ENCODE data around the gene TOM1L2.
A peak's percentile ranks its signal among the peaks of the same experiment; 100 is the strongest.

Gene TOM1L2

DNA sequence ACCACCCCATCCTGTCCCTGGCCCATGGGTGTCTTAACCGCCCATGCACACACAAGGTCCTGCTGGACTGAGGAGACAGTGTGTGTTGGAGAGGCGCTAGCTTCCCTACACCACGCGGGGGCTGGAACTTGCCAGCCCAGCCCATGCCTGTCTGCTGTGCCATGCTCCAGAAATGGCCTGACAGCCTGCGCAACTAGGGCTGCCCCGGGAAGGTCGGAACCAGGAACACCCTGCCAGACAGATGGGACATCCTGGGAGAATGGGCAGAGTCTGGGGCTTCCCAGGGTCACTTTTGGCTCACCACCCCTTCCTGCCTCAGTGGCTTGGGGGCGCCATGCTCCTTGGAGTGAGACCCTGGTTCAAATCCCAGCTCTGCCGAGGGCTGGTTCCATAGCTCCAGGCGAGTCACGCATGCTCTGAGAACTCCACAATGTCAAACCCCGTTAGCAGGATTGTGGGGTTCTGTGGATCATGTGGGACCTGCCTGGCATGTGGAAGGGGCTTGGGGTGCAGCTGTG lies 171.6 kb downstream of the TOM1L2 start:
- peak overlapping the region in 1 of 2 donors; percentile 84 for H3K27ac Mint-ChIP-seq
- no peaks in the 10 kb centered on the region for H3K9me3 Mint-ChIP-seq
- peaks cover 14% of the 10 kb centered on the region for H3K4me1 Mint-ChIP-seq
- no peak overlapping the region for H3K4me3 Mint-ChIP-seq
- DNase-seq (no peak), ATAC-seq (no peak)
- H3K27me3 Mint-ChIP-seq: no peaks in the 10 kb centered on the region

DNA sequence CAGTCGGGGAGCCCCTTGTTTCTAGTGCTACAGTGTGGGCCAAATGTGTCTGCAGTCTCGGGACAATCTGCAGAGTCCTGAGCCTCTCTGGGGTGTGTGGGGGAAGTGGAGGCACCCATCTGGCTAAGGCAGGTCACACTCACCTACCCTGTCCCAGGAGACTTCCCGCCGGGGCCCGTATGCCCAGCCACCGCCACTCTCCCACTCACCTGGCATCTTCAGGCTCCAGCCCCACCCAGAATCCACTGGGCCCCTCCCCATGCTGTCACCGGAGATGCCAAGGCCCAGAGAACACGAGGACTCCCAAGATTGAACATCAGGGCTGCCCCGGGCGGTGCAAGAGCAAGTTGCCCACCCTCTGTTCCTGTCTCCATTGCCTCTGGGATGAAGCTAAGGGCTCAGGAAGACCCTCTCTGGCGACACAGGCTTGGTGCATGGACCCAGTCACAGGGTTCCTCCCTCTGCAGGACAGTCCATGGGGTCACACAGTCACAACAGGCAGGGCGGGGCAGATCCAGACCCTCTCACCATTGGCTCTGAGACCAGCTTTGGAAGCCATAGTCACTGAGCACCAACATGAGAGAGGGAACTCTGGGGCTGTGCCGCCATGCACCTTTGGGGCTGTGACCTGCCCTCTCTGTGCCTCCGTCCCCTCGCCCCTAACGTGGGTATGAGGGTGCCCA lies 173.5 kb downstream of the TOM1L2 start:
- H3K4me1 Mint-ChIP-seq: peaks cover 13% of the 10 kb centered on the region
- no peaks in the 10 kb centered on the region for H3K9me3 Mint-ChIP-seq
- no peak for DNase-seq
- no peak overlapping the region for H3K4me3 Mint-ChIP-seq
- H3K27me3 Mint-ChIP-seq: no peaks in the 10 kb centered on the region
- no peak overlapping the region for H3K27ac Mint-ChIP-seq
- peak; percentile 5 for ATAC-seq

DNA sequence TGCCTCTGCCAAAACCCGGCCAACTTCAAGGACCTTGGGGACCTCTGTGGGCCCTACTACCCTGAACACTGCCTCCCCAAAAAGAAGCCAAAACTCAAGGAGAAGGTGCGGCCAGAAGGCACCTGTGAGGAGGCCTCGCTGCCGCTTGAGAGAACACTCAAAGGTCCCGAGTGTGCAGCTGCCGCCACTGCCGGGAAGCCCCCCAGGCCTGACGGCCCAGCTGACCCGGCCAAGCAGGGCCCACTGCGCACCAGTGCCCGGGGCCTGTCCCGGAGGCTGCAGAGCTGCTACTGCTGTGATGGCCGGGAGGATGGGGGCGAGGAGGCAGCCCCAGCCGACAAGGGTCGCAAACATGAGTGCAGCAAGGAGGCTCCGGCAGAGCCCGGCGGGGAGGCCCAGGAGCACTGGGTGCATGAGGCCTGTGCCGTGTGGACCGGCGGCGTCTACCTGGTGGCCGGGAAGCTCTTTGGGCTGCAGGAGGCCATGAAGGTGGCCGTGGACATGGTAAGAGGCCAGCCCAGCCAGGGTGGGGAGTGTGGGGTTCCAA lies 174.1 kb downstream of the TOM1L2 start:
- H3K4me1 Mint-ChIP-seq: peaks cover 19% of the 10 kb centered on the region
- no peak for DNase-seq
- no peak overlapping the region for H3K27ac Mint-ChIP-seq
- no peaks in the 10 kb centered on the region for H3K27me3 Mint-ChIP-seq
- ATAC-seq: peak; percentile 3
- no peak overlapping the region for H3K4me3 Mint-ChIP-seq
- no peaks in the 10 kb centered on the region for H3K9me3 Mint-ChIP-seq

DNA sequence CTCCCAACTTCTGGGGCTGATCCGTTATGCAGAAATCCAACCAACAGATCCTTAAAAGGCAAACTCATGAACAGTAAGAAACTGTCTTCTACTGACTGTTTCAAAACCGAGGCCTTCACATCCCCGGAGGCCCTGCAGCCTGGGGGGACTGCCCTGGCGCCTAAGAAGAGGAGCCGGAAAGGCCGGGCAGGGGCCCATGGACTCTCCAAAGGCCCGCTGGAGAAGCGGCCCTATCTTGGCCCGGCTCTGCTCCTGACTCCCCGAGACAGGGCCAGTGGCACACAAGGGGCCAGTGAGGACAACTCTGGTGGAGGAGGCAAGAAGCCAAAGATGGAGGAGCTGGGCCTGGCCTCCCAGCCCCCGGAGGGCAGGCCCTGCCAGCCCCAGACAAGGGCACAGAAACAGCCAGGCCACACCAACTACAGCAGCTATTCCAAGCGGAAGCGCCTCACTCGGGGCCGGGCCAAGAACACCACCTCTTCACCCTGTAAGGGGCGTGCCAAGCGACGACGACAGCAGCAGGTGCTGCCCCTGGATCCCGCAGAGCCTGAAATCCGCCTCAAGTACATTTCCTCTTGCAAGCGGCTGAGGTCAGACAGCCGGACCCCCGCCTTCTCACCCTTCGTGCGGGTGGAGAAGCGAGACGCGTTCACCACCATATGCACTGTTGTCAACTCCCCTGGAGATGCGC lies 174.9 kb downstream of the TOM1L2 start:
- peak overlapping the region in 1 of 2 donors; percentile 34 for H3K27ac Mint-ChIP-seq

DNA sequence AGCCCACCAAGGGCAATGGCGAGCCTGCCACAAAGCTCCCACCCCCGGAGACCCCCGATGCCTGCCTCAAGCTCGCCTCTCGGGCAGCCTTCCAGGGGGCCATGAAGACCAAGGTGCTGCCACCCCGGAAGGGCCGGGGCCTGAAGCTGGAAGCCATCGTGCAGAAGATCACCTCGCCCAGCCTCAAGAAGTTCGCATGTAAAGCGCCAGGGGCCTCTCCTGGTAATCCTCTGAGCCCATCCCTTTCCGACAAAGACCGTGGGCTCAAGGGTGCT lies 175.5 kb downstream of the TOM1L2 start:
- ATAC-seq: no peak
- DNase-seq: no peak
- Mint-ChIP-seq H3K27me3 (no peaks in the 10 kb centered on the region), H3K4me3 (no peak overlapping the region), H3K27ac (peak overlapping the region in 1 of 2 donors; percentile 34), H3K4me1 (peaks cover 33% of the 10 kb centered on the region), H3K9me3 (no peaks in the 10 kb centered on the region)

More for the DNA sequence above, 174.9 kb downstream of the TOM1L2 start:
- H3K4me1 Mint-ChIP-seq: peaks cover 27% of the 10 kb centered on the region
- H3K27me3 Mint-ChIP-seq: no peaks in the 10 kb centered on the region
- no peaks in the 10 kb centered on the region for H3K9me3 Mint-ChIP-seq
- ATAC-seq: no peak
- DNase-seq: no peak
- no peak overlapping the region for H3K4me3 Mint-ChIP-seq

DNA sequence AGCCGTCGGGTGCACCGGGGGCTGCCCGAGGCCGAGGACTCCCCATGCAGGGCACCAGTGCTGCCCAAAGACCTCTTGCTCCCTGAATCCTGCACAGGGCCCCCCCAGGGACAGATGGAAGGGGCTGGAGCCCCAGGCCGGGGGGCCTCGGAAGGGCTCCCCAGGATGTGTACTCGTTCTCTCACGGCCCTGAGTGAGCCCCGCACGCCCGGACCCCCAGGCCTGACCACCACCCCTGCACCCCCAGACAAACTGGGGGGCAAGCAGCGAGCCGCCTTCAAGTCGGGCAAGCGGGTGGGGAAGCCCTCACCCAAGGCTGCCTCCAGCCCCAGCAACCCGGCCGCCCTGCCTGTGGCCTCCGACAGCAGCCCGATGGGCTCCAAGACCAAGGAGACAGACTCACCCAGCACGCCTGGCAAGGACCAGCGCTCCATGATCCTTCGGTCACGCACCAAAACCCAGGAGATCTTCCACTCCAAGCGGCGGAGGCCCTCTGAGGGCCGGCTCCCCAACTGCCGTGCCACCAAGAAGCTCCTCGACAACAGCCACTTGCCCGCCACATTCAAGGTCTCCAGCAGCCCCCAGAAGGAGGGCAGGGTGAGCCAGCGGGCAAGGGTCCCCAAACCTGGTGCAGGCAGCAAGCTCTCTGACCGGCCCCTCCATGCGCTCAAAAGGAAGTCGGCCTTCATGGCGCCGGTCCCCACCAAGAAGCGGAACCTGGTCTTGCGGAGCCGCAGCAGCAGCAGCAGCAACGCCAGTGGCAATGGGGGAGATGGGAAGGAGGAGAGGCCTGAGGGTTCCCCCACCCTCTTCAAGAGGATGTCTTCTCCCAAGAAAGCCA lies 176.0 kb downstream of the TOM1L2 start:
- Mint-ChIP-seq H3K27me3 (no peaks in the 10 kb centered on the region), H3K9me3 (no peaks in the 10 kb centered on the region), H3K4me3 (no peak overlapping the region), H3K4me1 (peaks cover 38% of the 10 kb centered on the region), H3K27ac (no peak overlapping the region)
- DNase-seq (no peak), ATAC-seq (no peak)

DNA sequence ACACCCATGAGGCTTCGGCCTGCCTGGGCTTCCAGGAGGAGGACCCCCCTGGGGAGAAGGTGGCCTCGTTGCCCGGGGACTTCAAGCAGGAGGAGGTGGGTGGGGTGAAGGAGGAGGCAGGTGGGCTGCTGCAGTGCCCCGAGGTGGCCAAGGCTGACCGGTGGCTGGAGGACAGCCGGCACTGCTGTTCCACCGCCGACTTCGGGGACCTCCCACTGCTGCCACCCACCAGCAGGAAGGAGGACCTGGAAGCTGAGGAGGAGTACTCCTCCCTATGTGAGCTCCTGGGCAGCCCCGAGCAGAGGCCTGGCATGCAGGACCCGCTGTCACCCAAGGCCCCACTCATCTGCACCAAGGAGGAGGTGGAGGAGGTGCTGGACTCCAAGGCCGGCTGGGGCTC lies 176.9 kb downstream of the TOM1L2 start:
- no peak overlapping the region for H3K4me3 Mint-ChIP-seq
- no peak for ATAC-seq
- no peak for DNase-seq
- no peaks in the 10 kb centered on the region for H3K9me3 Mint-ChIP-seq
- H3K27ac Mint-ChIP-seq: no peak overlapping the region
- H3K4me1 Mint-ChIP-seq: peaks cover 45% of the 10 kb centered on the region
- no peaks in the 10 kb centered on the region for H3K27me3 Mint-ChIP-seq

DNA sequence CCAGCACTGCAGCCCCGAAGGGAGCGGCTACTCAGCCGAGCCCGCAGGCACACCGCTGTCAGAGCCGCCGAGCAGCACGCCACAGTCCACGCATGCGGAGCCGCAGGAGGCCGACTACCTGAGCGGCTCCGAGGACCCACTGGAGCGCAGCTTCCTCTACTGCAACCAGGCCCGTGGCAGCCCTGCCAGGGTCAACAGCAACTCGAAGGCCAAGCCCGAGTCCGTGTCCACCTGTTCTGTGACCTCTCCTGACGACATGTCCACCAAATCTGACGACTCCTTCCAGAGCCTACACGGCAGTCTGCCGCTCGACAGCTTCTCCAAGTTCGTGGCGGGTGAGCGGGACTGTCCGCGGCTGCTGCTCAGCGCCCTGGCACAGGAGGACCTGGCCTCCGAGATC lies 177.8 kb downstream of the TOM1L2 start:
- DNase-seq (no peak), ATAC-seq (no peak)
- no peaks in the 10 kb centered on the region for H3K9me3 Mint-ChIP-seq
- H3K4me3 Mint-ChIP-seq: no peak overlapping the region
- H3K27me3 Mint-ChIP-seq: no peaks in the 10 kb centered on the region
- H3K4me1 Mint-ChIP-seq: peaks cover 48% of the 10 kb centered on the region
- no peak overlapping the region for H3K27ac Mint-ChIP-seq

Data from stimulated activated naive CD8-positive, alpha-beta T cell treated with anti-CD3 and anti-CD28 coated beads, Interleukin-15, amount 100 ng/mL, for 72 hours (primary cell).